ENCODE data around the gene CACNA1A. TPM values are rescaled to one million over a fixed set of nuclear protein-coding genes. Genes with fewer than 3 reads are reported as not detected.

The CACNA1A gene
- total RNA-seq, 1 donor from 2014 or later, result 0.44 TPM

GRCh38 chr19:13544423-13544822 is 38.1 kb upstream of the CACNA1A start:
- intact Hi-C loops (cut with micrococcal nuclease), result no loop called here
- Histone ChIP-seq H3K4me1 (no peaks in the 10 kb centered on the region), H3K27me3 (ENCODE audit: low read depth) (peaks cover 64% of the 10 kb centered on the region), H3K27ac (replicated peaks) (no peak overlapping the region), H3K4me3 (no peak overlapping the region), H3K9me3 (replicated peaks) (peaks cover 34% of the 10 kb centered on the region), H3K36me3 (no peaks in the 10 kb centered on the region)
- DNase-seq, result no peak
- TF ChIP-seq CTCF (IDR thresholded peaks at IDR 0.05; ENCODE audit: borderline replicate concordance), result no peak

- H3K27me3 ChIP-seq (ENCODE audit: low read depth), result peaks cover 44% of the 10 kb centered on the region
- H3K27ac ChIP-seq (replicated peaks), result no peak overlapping the region
- peaks cover 38% of the 10 kb centered on the region for H3K9me3 ChIP-seq (replicated peaks)
- TF ChIP-seq CTCF (IDR thresholded peaks at IDR 0.05; ENCODE audit: borderline replicate concordance), result no peak
- H3K36me3 ChIP-seq, result no peaks in the 10 kb centered on the region
- DNase-seq, result no peak
- intact Hi-C loops (cut with micrococcal nuclease), result no loop called here
- no peaks in the 10 kb centered on the region for H3K4me1 ChIP-seq
- no peak overlapping the region for H3K4me3 ChIP-seq
Observed at GRCh38 chr19:13541554-13541953, 35.3 kb upstream of the CACNA1A start.

- TF ChIP-seq CTCF (IDR thresholded peaks at IDR 0.05; ENCODE audit: borderline replicate concordance), result no peak
- Histone ChIP-seq H3K27ac (replicated peaks) (no peak overlapping the region), H3K36me3 (no peaks in the 10 kb centered on the region), H3K4me1 (no peaks in the 10 kb centered on the region), H3K4me3 (no peak overlapping the region), H3K9me3 (replicated peaks) (peaks cover 21% of the 10 kb centered on the region), H3K27me3 (ENCODE audit: low read depth) (peaks cover 38% of the 10 kb centered on the region)
- intact Hi-C loops (cut with micrococcal nuclease), result no loop called here
- DNase-seq, result no peak
Observed at GRCh38 chr19:13539332-13539731, 33.1 kb upstream of the CACNA1A start.

- TF ChIP-seq CTCF (IDR thresholded peaks at IDR 0.05; ENCODE audit: borderline replicate concordance), result no peak
- H3K9me3 ChIP-seq (replicated peaks), result peaks cover 18% of the 10 kb centered on the region
- no peaks in the 10 kb centered on the region for H3K36me3 ChIP-seq
- no peaks in the 10 kb centered on the region for H3K4me1 ChIP-seq
- no peak overlapping the region for H3K27ac ChIP-seq (replicated peaks)
- intact Hi-C loops (cut with micrococcal nuclease), result no loop called here
- H3K27me3 ChIP-seq (ENCODE audit: low read depth), result peaks cover 41% of the 10 kb centered on the region
- H3K4me3 ChIP-seq, result no peak overlapping the region
- DNase-seq, result no peak
Observed at GRCh38 chr19:13538601-13539253, 32.4 kb upstream of the CACNA1A start.

GRCh38 chr19:13537454-13537853 is 31.2 kb upstream of the CACNA1A start:
- no peak overlapping the region for H3K27ac ChIP-seq (replicated peaks)
- no peaks in the 10 kb centered on the region for H3K36me3 ChIP-seq
- no peak for DNase-seq
- peaks cover 53% of the 10 kb centered on the region for H3K27me3 ChIP-seq (ENCODE audit: low read depth)
- no peaks in the 10 kb centered on the region for H3K4me1 ChIP-seq
- no peak for TF ChIP-seq CTCF (IDR thresholded peaks at IDR 0.05; ENCODE audit: borderline replicate concordance)
- intact Hi-C loops (cut with micrococcal nuclease), result no loop called here
- no peak overlapping the region for H3K4me3 ChIP-seq
- peaks cover 9% of the 10 kb centered on the region for H3K9me3 ChIP-seq (replicated peaks)

Measured in left ventricle myocardium inferior (tissue), 1 donor.